Measurements from ENCODE around the gene TXNL4A.

GRCh38 chr18:79952996-79953559 is 35.3 kb downstream of the TXNL4A start:
- no peak for TF ChIP-seq CTCF (IDR thresholded peaks at IDR 0.05)
- no peak for TF ChIP-seq POLR2A (IDR thresholded peaks at IDR 0.05)

Measured in esophagus squamous epithelium (tissue), 4 donors.